GM21737 (cell line): Measurements from ENCODE around the gene CITED1.

Experiments used
- ATAC-seq: cut with Tn5 transposase; IDR thresholded peaks from one replicate; pipeline ENCODE4 v1.9.1; 2021; ENCODE audit warnings: mild to moderate bottlenecking, moderate library complexity; ENCODE audit not compliant: unreplicated experiment

Gene CITED1

GRCh38 chrX:72271812-72272211 lies 33.9 kb downstream of the CITED1 start:
- ATAC-seq, result no peak

GRCh38 chrX:72271091-72271788 lies 34.5 kb downstream of the CITED1 start:
- ATAC-seq, result no peak

DNA sequence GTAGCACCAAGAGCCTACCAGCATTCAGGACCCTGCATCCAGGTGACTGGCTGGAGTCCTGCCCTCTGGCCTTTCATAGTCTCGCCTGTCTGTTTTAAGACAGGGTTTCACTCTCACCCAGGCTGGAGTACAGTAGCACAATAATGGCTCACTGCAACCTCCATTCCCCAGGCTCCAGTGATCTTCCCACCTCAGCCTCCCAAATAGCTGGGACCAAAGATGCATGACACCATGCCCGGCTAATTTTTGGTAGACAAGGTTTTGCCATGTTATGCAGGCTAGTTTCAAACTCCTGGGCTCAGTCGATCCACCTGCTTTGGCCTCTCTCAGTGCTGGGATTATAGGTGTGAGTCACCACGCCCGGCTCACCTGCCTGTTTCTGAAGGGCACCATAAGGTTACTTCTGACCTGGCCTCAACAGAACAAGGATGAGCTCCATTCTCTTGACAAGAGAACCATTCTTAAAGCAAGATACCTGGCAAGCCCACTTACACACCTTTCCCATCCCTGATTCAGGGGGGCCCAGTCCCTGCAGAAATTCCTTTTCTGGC lies 35.3 kb downstream of the CITED1 start:
- no peak for ATAC-seq

DNA sequence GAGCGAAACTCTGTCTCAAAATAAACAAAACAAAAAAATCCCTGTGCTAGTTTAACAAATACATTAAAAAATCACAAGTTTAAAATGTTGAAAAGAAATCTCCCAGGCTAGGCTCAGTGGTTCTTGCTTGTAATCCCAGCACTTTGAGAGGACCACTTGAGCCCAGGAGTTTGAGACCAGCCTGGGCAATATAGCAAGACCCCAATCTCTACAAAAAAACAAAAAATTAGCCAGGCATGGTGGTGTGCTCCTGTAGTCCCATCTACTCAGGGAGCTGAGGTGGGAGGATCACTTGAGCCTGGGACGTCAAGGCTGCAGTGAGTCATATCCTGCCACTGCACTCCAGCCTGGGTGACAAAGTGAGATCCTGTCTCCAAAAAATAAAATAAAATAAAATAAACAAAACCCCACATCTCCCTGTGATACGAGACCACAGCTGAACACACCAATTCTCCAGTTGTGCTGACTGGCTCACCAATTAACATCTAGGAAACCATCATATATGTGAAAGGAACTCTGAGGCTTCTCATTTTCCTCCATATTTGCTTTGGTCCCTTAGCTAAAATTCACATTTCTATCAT lies 36.0 kb downstream of the CITED1 start:
- ATAC-seq, result no peak

GRCh38 chrX:72268597-72269365 lies 36.9 kb downstream of the CITED1 start:
- ATAC-seq, result no peak

DNA sequence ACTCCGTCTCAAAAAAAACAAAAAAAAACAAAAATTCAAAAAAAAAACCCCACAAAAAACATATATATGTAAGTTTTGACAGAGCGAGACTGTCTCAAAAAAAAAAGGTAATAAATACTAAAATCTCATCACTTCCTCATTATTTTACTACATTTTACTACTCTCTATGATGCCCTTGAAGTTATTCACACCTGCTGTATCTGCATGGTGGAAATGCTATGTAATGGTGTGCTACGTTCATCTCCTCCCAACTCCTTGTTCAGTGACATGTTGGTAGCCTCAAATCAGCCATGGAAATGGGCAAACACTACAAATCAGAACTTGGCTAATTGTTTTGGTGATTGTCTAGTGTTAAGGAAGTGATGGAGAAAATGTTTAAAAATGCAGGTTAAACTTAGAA lies 40.5 kb downstream of the CITED1 start:
- no peak for ATAC-seq

DNA sequence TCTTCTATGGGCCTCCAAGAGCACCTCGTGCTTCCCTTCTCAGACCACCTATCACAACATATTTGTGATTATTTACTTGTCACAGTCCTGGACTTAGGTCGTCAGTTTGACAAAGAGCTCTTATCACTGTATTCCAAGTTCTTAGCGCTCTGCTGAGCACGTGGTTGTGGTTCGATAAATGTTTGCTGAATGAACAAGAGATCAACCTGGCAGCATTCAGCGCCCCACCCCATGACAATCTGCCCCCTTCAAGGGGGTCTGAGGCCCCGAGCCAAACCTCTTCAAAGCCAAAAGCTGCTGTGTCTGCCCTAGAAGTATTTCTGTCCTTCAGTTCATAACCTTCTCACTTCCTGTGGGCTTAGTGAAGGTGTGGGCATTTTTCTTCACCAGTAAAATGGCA lies 43.6 kb downstream of the CITED1 start:
- no peak for ATAC-seq

- no peak for ATAC-seq
Observed at GRCh38 chrX:72260448-72260847, 45.3 kb downstream of the CITED1 start.

DNA sequence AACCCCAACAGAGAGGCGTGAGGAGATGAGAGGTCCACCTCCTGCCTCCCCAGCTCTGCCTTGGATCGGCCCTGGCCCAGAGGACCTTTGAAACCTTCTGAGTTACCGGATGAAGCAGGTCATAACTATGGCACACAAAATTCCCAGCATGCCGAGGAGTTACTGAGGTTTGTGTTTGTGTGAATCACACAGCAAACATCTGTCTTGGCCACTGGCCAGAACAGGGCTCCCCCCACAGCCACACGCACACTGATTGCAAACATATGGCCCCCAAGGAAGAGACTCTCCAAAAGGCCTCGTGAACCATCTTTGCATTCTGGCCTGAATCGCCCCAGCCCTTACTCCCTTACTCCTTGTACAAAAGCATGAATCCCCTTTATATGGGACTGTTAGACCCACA lies 47.5 kb downstream of the CITED1 start:
- no peak for ATAC-seq

GRCh38 chrX:72255864-72256263 lies 49.9 kb downstream of the CITED1 start:
- ATAC-seq, result no peak

GRCh38 chrX:72255445-72255844 lies 50.3 kb downstream of the CITED1 start:
- no peak for ATAC-seq

DNA sequence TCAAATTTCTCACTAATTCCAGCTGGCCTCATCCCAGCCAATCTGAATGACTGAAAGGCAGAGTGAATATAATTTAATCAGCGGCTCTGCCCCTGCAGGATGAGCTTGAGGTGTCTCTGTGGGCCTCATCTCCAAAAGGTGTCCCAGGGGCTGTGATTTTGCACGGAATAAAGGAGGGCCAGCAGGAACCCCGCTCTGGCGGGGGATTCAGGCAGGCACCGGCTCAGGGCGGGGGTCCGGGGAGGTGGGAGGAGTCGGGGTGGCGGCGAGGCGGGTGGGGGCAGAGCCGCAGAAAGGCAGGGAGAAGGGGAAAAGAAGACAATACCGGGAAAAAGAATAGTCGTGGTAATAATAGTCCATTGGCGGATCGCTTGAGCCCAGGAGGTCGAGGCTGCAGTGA lies 50.9 kb downstream of the CITED1 start:
- ATAC-seq, result no peak

DNA sequence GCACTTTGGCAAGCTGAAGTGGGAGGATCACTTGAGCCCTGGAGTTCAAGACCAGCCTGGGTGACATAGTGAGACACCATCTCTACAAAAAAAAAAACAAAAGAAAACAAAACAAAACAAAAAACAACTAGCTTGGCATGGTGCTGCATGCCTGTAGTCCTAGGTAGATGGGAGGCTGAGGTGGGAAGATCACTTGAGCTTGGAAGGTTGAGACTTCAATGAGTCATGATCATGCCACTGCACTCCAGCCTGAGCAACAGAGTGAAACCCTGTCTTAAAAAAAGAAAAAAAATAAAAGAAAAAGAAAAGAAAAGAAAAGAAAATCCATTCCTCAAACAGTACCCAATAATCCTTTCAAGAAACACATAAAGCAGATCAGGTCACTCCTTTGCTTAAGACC lies 52.0 kb downstream of the CITED1 start:
- no peak for ATAC-seq
